ENCODE data around the gene TMEM53.

GRCh38 chr1:44696789-44697345 is 22.6 kb upstream of the TMEM53 start:
- TF ChIP-seq POLR2A (IDR thresholded peaks at IDR 0.05) = no peak
- no peak for TF ChIP-seq EP300 (IDR thresholded peaks at IDR 0.05)
- no peak for TF ChIP-seq CTCF (IDR thresholded peaks at IDR 0.05)
- no peak for TF ChIP-seq POLR2AphosphoS5 (IDR thresholded peaks at IDR 0.05)
